ENCODE data around the gene LPAR3.

Gene LPAR3

GRCh38 chr1:84861516-84861915 is 31.5 kb downstream of the LPAR3 start:
- H3K9me3 ChIP-seq (ENCODE audit: control insufficient read depth in 2 of 2, low read length in 2 of 2) = no peaks in the 10 kb centered on the region
- no peaks in the 10 kb centered on the region for H3K36me3 ChIP-seq (ENCODE audit: control insufficient read depth in 2 of 2, insufficient read depth in 2 of 2, low read length in 2 of 2)
- H3K27ac ChIP-seq (ENCODE audit: low read depth in 2 of 2, low read length in 2 of 2) = no peak overlapping the region
- H3K27me3 ChIP-seq (ENCODE audit: control insufficient read depth in 2 of 2, insufficient read depth in 2 of 2, low read length in 2 of 2) = no peaks in the 10 kb centered on the region
- no peak overlapping the region for H3K9ac ChIP-seq (ENCODE audit: low read depth in 1 of 2, low read length in 2 of 2)
- H3K4me1 ChIP-seq (ENCODE audit: control insufficient read depth in 2 of 2, insufficient read depth in 2 of 2, low read length in 2 of 2) = no peaks in the 10 kb centered on the region
- H3K4me3 ChIP-seq (ENCODE audit: low read length in 2 of 2) = no peak overlapping the region

DNA sequence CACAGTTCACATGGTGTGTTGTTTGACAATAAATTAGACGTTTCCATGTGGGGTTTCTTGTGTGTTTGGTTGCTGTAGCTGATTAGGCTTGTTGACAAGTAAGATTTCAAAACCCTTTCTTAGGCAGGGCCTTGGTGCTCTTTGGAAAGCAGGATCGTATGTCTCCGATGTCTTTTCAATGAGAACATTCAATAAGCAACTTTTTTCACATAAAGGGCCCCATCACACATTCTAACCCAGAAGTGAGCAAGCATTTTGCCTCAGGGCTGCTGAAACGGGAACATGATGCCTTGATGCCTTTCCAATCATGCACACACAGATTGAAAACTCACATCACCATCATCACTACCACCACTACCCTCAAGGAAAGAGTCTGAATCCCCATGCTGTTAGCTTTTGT is 33.1 kb downstream of the LPAR3 start:
- Histone ChIP-seq H3K27ac (ENCODE audit: low read depth in 2 of 2, low read length in 2 of 2) (no peak overlapping the region), H3K9ac (ENCODE audit: low read depth in 1 of 2, low read length in 2 of 2) (no peak overlapping the region), H3K9me3 (ENCODE audit: control insufficient read depth in 2 of 2, low read length in 2 of 2) (no peaks in the 10 kb centered on the region), H3K36me3 (ENCODE audit: control insufficient read depth in 2 of 2, insufficient read depth in 2 of 2, low read length in 2 of 2) (no peaks in the 10 kb centered on the region), H3K4me1 (ENCODE audit: control insufficient read depth in 2 of 2, insufficient read depth in 2 of 2, low read length in 2 of 2) (peaks cover 0 to under 1% of the 10 kb centered on the region in 2 donors), H3K27me3 (ENCODE audit: control insufficient read depth in 2 of 2, insufficient read depth in 2 of 2, low read length in 2 of 2) (no peaks in the 10 kb centered on the region), H3K4me3 (ENCODE audit: low read length in 2 of 2) (no peak overlapping the region)

- H3K9me3 ChIP-seq (ENCODE audit: control insufficient read depth in 2 of 2, low read length in 2 of 2) = no peaks in the 10 kb centered on the region
- no peaks in the 10 kb centered on the region for H3K36me3 ChIP-seq (ENCODE audit: control insufficient read depth in 2 of 2, insufficient read depth in 2 of 2, low read length in 2 of 2)
- no peak overlapping the region for H3K9ac ChIP-seq (ENCODE audit: low read depth in 1 of 2, low read length in 2 of 2)
- H3K27ac ChIP-seq (ENCODE audit: low read depth in 2 of 2, low read length in 2 of 2) = no peak overlapping the region
- peaks cover 0 to 8% of the 10 kb centered on the region in 2 donors for H3K4me1 ChIP-seq (ENCODE audit: control insufficient read depth in 2 of 2, insufficient read depth in 2 of 2, low read length in 2 of 2)
- H3K4me3 ChIP-seq (ENCODE audit: low read length in 2 of 2) = no peak overlapping the region
- no peaks in the 10 kb centered on the region for H3K27me3 ChIP-seq (ENCODE audit: control insufficient read depth in 2 of 2, insufficient read depth in 2 of 2, low read length in 2 of 2)
Measured at GRCh38 chr1:84857906-84858305, 35.1 kb downstream of the LPAR3 start.

DNA sequence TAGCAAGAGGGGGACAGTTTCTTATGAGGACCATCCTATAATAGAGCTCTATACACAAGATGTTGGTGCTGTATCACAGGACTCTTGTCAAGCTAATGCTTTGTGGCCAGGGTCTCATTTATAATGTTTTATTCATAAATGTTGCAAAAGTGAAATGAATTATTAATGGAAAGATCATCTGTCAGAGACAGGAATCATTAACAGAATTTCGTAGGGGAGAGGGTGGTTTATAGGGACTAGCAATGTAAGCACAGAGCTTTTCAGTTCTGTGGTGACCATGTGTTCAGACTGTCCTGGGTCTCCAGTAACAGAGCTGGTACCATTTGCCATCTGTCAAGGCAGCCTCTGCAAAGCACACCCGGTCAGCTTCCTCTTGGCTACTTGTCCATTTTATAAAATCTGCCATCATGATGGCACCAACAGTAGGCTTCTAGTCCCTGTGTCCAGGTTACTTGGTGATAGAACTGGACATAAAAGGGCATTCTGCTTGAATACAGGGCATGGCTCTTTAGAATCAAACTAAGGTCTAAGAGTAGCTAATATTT is 36.2 kb downstream of the LPAR3 start:
- Histone ChIP-seq H3K27ac (ENCODE audit: low read depth in 2 of 2, low read length in 2 of 2) (no peak overlapping the region), H3K9ac (ENCODE audit: low read depth in 1 of 2, low read length in 2 of 2) (no peak overlapping the region), H3K4me3 (ENCODE audit: low read length in 2 of 2) (no peak overlapping the region), H3K4me1 (ENCODE audit: control insufficient read depth in 2 of 2, insufficient read depth in 2 of 2, low read length in 2 of 2) (peaks cover 0 to 8% of the 10 kb centered on the region in 2 donors), H3K27me3 (ENCODE audit: control insufficient read depth in 2 of 2, insufficient read depth in 2 of 2, low read length in 2 of 2) (no peaks in the 10 kb centered on the region), H3K9me3 (ENCODE audit: control insufficient read depth in 2 of 2, low read length in 2 of 2) (no peaks in the 10 kb centered on the region), H3K36me3 (ENCODE audit: control insufficient read depth in 2 of 2, insufficient read depth in 2 of 2, low read length in 2 of 2) (no peaks in the 10 kb centered on the region)

GRCh38 chr1:84855691-84856630 is 37.0 kb downstream of the LPAR3 start:
- Histone ChIP-seq H3K27ac (ENCODE audit: low read depth in 2 of 2, low read length in 2 of 2) (no peak overlapping the region), H3K27me3 (ENCODE audit: control insufficient read depth in 2 of 2, insufficient read depth in 2 of 2, low read length in 2 of 2) (no peaks in the 10 kb centered on the region), H3K4me1 (ENCODE audit: control insufficient read depth in 2 of 2, insufficient read depth in 2 of 2, low read length in 2 of 2) (peaks cover 0 to 8% of the 10 kb centered on the region in 2 donors), H3K9ac (ENCODE audit: low read depth in 1 of 2, low read length in 2 of 2) (no peak overlapping the region), H3K36me3 (ENCODE audit: control insufficient read depth in 2 of 2, insufficient read depth in 2 of 2, low read length in 2 of 2) (no peaks in the 10 kb centered on the region), H3K9me3 (ENCODE audit: control insufficient read depth in 2 of 2, low read length in 2 of 2) (no peaks in the 10 kb centered on the region), H3K4me3 (ENCODE audit: low read length in 2 of 2) (no peak overlapping the region)

- H3K9me3 ChIP-seq (ENCODE audit: control insufficient read depth in 2 of 2, low read length in 2 of 2) = no peaks in the 10 kb centered on the region
- peaks cover 0 to 8% of the 10 kb centered on the region in 2 donors for H3K4me1 ChIP-seq (ENCODE audit: control insufficient read depth in 2 of 2, insufficient read depth in 2 of 2, low read length in 2 of 2)
- no peaks in the 10 kb centered on the region for H3K27me3 ChIP-seq (ENCODE audit: control insufficient read depth in 2 of 2, insufficient read depth in 2 of 2, low read length in 2 of 2)
- H3K9ac ChIP-seq (ENCODE audit: low read depth in 1 of 2, low read length in 2 of 2) = no peak overlapping the region
- no peaks in the 10 kb centered on the region for H3K36me3 ChIP-seq (ENCODE audit: control insufficient read depth in 2 of 2, insufficient read depth in 2 of 2, low read length in 2 of 2)
- H3K27ac ChIP-seq (ENCODE audit: low read depth in 2 of 2, low read length in 2 of 2) = no peak overlapping the region
- H3K4me3 ChIP-seq (ENCODE audit: low read length in 2 of 2) = no peak overlapping the region
Measured at GRCh38 chr1:84855168-84855567, 37.8 kb downstream of the LPAR3 start.

GRCh38 chr1:84853741-84854721 is 39.0 kb downstream of the LPAR3 start:
- Histone ChIP-seq H3K27me3 (ENCODE audit: control insufficient read depth in 2 of 2, insufficient read depth in 2 of 2, low read length in 2 of 2) (no peaks in the 10 kb centered on the region), H3K9ac (ENCODE audit: low read depth in 1 of 2, low read length in 2 of 2) (no peak overlapping the region), H3K9me3 (ENCODE audit: control insufficient read depth in 2 of 2, low read length in 2 of 2) (no peaks in the 10 kb centered on the region), H3K27ac (ENCODE audit: low read depth in 2 of 2, low read length in 2 of 2) (peak overlapping the region in 1 of 2 donors; percentile 45), H3K4me3 (ENCODE audit: low read length in 2 of 2) (no peak overlapping the region), H3K4me1 (ENCODE audit: control insufficient read depth in 2 of 2, insufficient read depth in 2 of 2, low read length in 2 of 2) (peaks cover 0 to 8% of the 10 kb centered on the region in 2 donors), H3K36me3 (ENCODE audit: control insufficient read depth in 2 of 2, insufficient read depth in 2 of 2, low read length in 2 of 2) (no peaks in the 10 kb centered on the region)

GRCh38 chr1:84851839-84852238 is 41.2 kb downstream of the LPAR3 start:
- Histone ChIP-seq H3K4me3 (ENCODE audit: low read length in 2 of 2) (no peak overlapping the region), H3K4me1 (ENCODE audit: control insufficient read depth in 2 of 2, insufficient read depth in 2 of 2, low read length in 2 of 2) (peaks cover 4 to 18% of the 10 kb centered on the region in 2 donors), H3K27ac (ENCODE audit: low read depth in 2 of 2, low read length in 2 of 2) (no peak overlapping the region), H3K36me3 (ENCODE audit: control insufficient read depth in 2 of 2, insufficient read depth in 2 of 2, low read length in 2 of 2) (no peaks in the 10 kb centered on the region), H3K9me3 (ENCODE audit: control insufficient read depth in 2 of 2, low read length in 2 of 2) (no peaks in the 10 kb centered on the region), H3K9ac (ENCODE audit: low read depth in 1 of 2, low read length in 2 of 2) (no peak overlapping the region), H3K27me3 (ENCODE audit: control insufficient read depth in 2 of 2, insufficient read depth in 2 of 2, low read length in 2 of 2) (no peaks in the 10 kb centered on the region)

GRCh38 chr1:84849357-84849975 is 43.5 kb downstream of the LPAR3 start:
- Histone ChIP-seq H3K4me1 (ENCODE audit: control insufficient read depth in 2 of 2, insufficient read depth in 2 of 2, low read length in 2 of 2) (peaks cover 4 to 13% of the 10 kb centered on the region in 2 donors), H3K9ac (ENCODE audit: low read depth in 1 of 2, low read length in 2 of 2) (no peak overlapping the region), H3K36me3 (ENCODE audit: control insufficient read depth in 2 of 2, insufficient read depth in 2 of 2, low read length in 2 of 2) (no peaks in the 10 kb centered on the region), H3K4me3 (ENCODE audit: low read length in 2 of 2) (no peak overlapping the region), H3K27ac (ENCODE audit: low read depth in 2 of 2, low read length in 2 of 2) (peak overlapping the region in 1 of 2 donors; percentile 17), H3K27me3 (ENCODE audit: control insufficient read depth in 2 of 2, insufficient read depth in 2 of 2, low read length in 2 of 2) (no peaks in the 10 kb centered on the region), H3K9me3 (ENCODE audit: control insufficient read depth in 2 of 2, low read length in 2 of 2) (no peaks in the 10 kb centered on the region)
